ENCODE measurements around the gene MRGPRD.

DNA sequence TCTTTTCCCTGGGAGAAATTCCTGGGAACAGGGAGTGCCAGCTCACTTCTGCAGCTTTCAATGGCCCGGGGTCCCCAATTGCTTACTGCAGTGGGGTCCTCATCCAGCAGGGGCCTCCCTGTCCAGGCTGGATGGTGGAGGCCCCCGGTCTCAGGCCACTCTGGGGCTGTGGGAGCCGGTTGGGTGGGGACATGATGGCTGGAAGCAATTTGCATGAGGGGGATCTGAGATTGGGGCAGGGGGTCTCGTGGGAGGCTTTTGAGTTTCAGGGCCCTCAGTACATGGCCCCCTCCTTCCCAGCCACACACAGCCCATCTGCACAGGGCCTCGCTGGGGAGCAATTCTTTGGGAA, 25.2 kb downstream of the MRGPRD start:
- TF ChIP-seq EZH2 (IDR thresholded peaks at IDR 0.05; ENCODE audit: low read length, missing control alignments) (no peak), CTCF (conservative IDR thresholded peaks at IDR 0.05 in 1 of 2, IDR thresholded peaks at IDR 0.05 in 1 of 2; ENCODE audit: low read depth in 1 of 2, low read length in 2 of 2) (no peak)

All from fibroblast of lung (primary cell).